HCT116 (cell line): Measurements from ENCODE around the gene MGAT4C.

ENCODE experiments used
- EGR1 ChIP-seq: IDR thresholded peaks from 2 replicates; pipeline ENCODE4 v1.6.1; 2012; ENCODE audit warnings: low read depth
- EZH2phosphoT487 ChIP-seq: fragments of 200-600 bp; IDR thresholded peaks from 2 replicates; pipeline ENCODE4 v1.6.1; 2018; ENCODE audit warnings: antibody characterized with exemption, borderline replicate concordance
- POLR2AphosphoS5 ChIP-seq: IDR thresholded peaks from 2 replicates; pipeline ENCODE4 v1.6.1; 2011; ENCODE audit warnings: mild to moderate bottlenecking, low read depth, low read length, moderate library complexity
- SP1 ChIP-seq: IDR thresholded peaks from 2 replicates; pipeline ENCODE4 v1.6.1; 2012; ENCODE audit warnings: low read depth
- YY1 ChIP-seq: IDR thresholded peaks from 2 replicates; pipeline ENCODE4 v1.6.1; 2011; ENCODE audit warnings: low read length, low read depth, moderate library complexity, mild to moderate bottlenecking; ENCODE audit not compliant: insufficient replicate concordance; ENCODE audit errors: extremely low read depth
- TF ChIP-seq, protein P1 (sequence below), 3 experiments: fragments of 200-600 bp in 1 of 3; sonication (generic) in 1 of 3; IDR thresholded peaks in 2 of 3; conservative IDR thresholded peaks in 1 of 3; 2 replicates each; pipeline ENCODE4 v1.5.1; 2012 to 2017; ENCODE audit warnings: low read depth in 2 of 3, low read length in 2 of 3, antibody characterized with exemption in 1 of 3, borderline replicate concordance in 1 of 3, control low read depth in 1 of 3, mild to moderate bottlenecking in 1 of 3, mixed read lengths in 1 of 3, mixed run types in 1 of 3, moderate library complexity in 1 of 3; ENCODE audit not compliant: insufficient read depth in 1 of 3
- TF ChIP-seq, protein P2 (sequence below): IDR thresholded peaks from 2 replicates; pipeline ENCODE4 v1.6.1; 2012

DNA sequence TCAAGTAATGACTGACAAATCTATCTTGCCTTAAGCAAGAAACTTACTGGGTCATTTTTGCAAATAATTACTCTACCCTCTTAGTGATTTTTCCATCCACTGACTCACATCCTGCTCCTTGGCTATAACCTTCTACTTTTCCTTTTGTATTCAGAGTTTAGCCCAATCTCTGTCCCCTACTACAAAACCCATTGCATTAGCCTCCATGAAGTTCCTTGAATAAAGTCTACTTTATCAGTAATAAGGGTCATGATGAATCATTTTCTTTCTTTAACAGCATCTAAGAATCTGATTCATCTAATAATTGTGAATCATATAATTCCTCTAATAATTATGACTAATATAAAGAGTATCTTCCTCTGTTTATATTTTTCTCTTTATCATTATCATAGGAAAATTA, 249.5 kb downstream of the MGAT4C start:
- TF ChIP-seq, protein P1, sequence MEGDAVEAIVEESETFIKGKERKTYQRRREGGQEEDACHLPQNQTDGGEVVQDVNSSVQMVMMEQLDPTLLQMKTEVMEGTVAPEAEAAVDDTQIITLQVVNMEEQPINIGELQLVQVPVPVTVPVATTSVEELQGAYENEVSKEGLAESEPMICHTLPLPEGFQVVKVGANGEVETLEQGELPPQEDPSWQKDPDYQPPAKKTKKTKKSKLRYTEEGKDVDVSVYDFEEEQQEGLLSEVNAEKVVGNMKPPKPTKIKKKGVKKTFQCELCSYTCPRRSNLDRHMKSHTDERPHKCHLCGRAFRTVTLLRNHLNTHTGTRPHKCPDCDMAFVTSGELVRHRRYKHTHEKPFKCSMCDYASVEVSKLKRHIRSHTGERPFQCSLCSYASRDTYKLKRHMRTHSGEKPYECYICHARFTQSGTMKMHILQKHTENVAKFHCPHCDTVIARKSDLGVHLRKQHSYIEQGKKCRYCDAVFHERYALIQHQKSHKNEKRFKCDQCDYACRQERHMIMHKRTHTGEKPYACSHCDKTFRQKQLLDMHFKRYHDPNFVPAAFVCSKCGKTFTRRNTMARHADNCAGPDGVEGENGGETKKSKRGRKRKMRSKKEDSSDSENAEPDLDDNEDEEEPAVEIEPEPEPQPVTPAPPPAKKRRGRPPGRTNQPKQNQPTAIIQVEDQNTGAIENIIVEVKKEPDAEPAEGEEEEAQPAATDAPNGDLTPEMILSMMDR (IDR thresholded peaks at IDR 0.05 in 2 of 3, conservative IDR thresholded peaks at IDR 0.05 in 1 of 3; ENCODE audit: borderline replicate concordance in 1 of 3, insufficient read depth in 1 of 3, low read depth in 2 of 3, low read length in 2 of 3) = no peak
- TF ChIP-seq YY1 (no peak), SP1 (no peak), EGR1 (no peak), EZH2phosphoT487 (no peak), POLR2AphosphoS5 (no peak)
- TF ChIP-seq, protein P2, sequence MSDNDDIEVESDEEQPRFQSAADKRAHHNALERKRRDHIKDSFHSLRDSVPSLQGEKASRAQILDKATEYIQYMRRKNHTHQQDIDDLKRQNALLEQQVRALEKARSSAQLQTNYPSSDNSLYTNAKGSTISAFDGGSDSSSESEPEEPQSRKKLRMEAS = no peak
